Measurements from ENCODE around the gene SPAST. TPM values are rescaled to one million over a fixed set of nuclear protein-coding genes. Genes with fewer than 3 reads are reported as not detected.

Gene SPAST
- total and polyA plus RNA-seq, 9 of the 15 experiments (the other 6 are each of a cell fraction or from before 2014, with no cell fraction given): 7.4 to 37.0 (median 19.0) TPM

GRCh38 chr2:32063310-32064020, at the start of gene SPAST (continued):
- peak; percentile 92 for TF ChIP-seq MAX (CRISPR knock-in tag; IDR thresholded peaks at IDR 0.05)
- TF ChIP-seq CTCF (IDR thresholded peaks at IDR 0.05 in 2 of 3, conservative IDR thresholded peaks at IDR 0.05 in 1 of 3; ENCODE audit: insufficient read depth in 2 of 3, low read depth in 1 of 3, low read length in 3 of 3): peak; percentile 46 to 69 (median 53); a peak in 5 of 6 replicates
- TF ChIP-seq ZNF584 (CRISPR knock-in tag; IDR thresholded peaks at IDR 0.05; ENCODE audit: low read depth): no peak
- peak; percentile 94 for TF ChIP-seq HCFC1 (IDR thresholded peaks at IDR 0.05; ENCODE audit: low read depth, low read length)
- peak in 1 of 3 experiments; percentile 56; a peak in 1 of 6 replicates for TF ChIP-seq ZBTB11 (CRISPR knock-in tag; IDR thresholded peaks at IDR 0.05)
- peak; percentile 95 for TF ChIP-seq CXXC5 (CRISPR knock-in tag; IDR thresholded peaks at IDR 0.05)
- TF ChIP-seq HNRNPK (IDR thresholded peaks at IDR 0.05; ENCODE audit: low read depth, low read length, poor library complexity, severe bottlenecking): no peak
- TF ChIP-seq MNT (conservative IDR thresholded peaks at IDR 0.05): peak; percentile 98
- peak; percentile 72 for TF ChIP-seq L3MBTL2 (IDR thresholded peaks at IDR 0.05)
- TF ChIP-seq ZBTB43 (CRISPR knock-in tag; IDR thresholded peaks at IDR 0.05): peak; percentile 10; the same call in 1 of the 2 replicates

Measured in K562 (cell line).